ENCODE results near the gene AP2B1. TPM values are rescaled to one million over a fixed set of nuclear protein-coding genes. Genes with fewer than 3 reads are reported as not detected.

AP2B1 gene
- total RNA-seq, 2 experiments from 2014 or later: 180 to 185 TPM

GRCh38 chr17:35709874-35710273, 122.8 kb downstream of the AP2B1 start:
- ChIA-PET CTCF (interaction anchor here (1.0 kb wide), 1 partner anchor 9 kb away, joined by 5 read pairs; no protein-coding TSS in a partner anchor), POLR2A (no interaction called here)
- no peak for DNase-seq
- H3K4me3 Mint-ChIP-seq: no peak overlapping the region
- no peaks in the 10 kb centered on the region for H3K9me3 Mint-ChIP-seq
- H3K4me1 Mint-ChIP-seq: peaks cover 24% of the 10 kb centered on the region
- no peak overlapping the region for H3K27ac Mint-ChIP-seq
- no peaks in the 10 kb centered on the region for H3K27me3 Mint-ChIP-seq
- H3K36me3 Mint-ChIP-seq (ENCODE audit: low read depth): peaks cover 14% of the 10 kb centered on the region

- ChIA-PET POLR2A (no interaction called here), CTCF (interaction anchor here (0.9 to 1.4 kb wide), 3 partner anchors 8 to 37 kb away, joined by 3 to 5 read pairs (median 4); no protein-coding TSS in a partner anchor)
- no peak overlapping the region for H3K27ac Mint-ChIP-seq
- no peaks in the 10 kb centered on the region for H3K9me3 Mint-ChIP-seq
- no peak overlapping the region for H3K4me3 Mint-ChIP-seq
- peaks cover 14% of the 10 kb centered on the region for H3K36me3 Mint-ChIP-seq (ENCODE audit: low read depth)
- DNase-seq: no peak
- H3K4me1 Mint-ChIP-seq: peaks cover 24% of the 10 kb centered on the region
- H3K27me3 Mint-ChIP-seq: no peaks in the 10 kb centered on the region
These were observed 123.8 kb downstream of the AP2B1 start for GRCh38 chr17:35710950-35711349.

GRCh38 chr17:35713069-35713728, 126.1 kb downstream of the AP2B1 start:
- Mint-ChIP-seq H3K27me3 (no peaks in the 10 kb centered on the region), H3K4me1 (peaks cover 14% of the 10 kb centered on the region), H3K4me3 (no peak overlapping the region), H3K27ac (no peak overlapping the region), H3K9me3 (no peaks in the 10 kb centered on the region), H3K36me3 (ENCODE audit: low read depth) (peaks cover 14% of the 10 kb centered on the region)
- peak; percentile 16 for DNase-seq
- POLR2A ChIA-PET: no interaction called here
- CTCF ChIA-PET: interaction anchor here (0.7 to 1.3 kb wide), 2 partner anchors 18 to 51 kb away, joined by 3 read pairs; no protein-coding TSS in a partner anchor

- H3K4me1 Mint-ChIP-seq: peaks cover 3% of the 10 kb centered on the region
- POLR2A ChIA-PET: no interaction called here
- H3K9me3 Mint-ChIP-seq: no peaks in the 10 kb centered on the region
- H3K27ac Mint-ChIP-seq: no peak overlapping the region
- CTCF ChIA-PET: interaction anchor here (1.1 kb wide), 1 partner anchor 14 kb away, joined by 3 read pairs; no protein-coding TSS in a partner anchor
- H3K36me3 Mint-ChIP-seq (ENCODE audit: low read depth): peaks cover 23% of the 10 kb centered on the region
- no peaks in the 10 kb centered on the region for H3K27me3 Mint-ChIP-seq
- no peak overlapping the region for H3K4me3 Mint-ChIP-seq
- no peak for DNase-seq
These were observed 127.9 kb downstream of the AP2B1 start for GRCh38 chr17:35714988-35715387.

GRCh38 chr17:35715416-35715815, 128.3 kb downstream of the AP2B1 start:
- H3K4me3 Mint-ChIP-seq: no peak overlapping the region
- CTCF ChIA-PET: interaction anchor here (0.6 to 1.1 kb wide), 2 partner anchors 13 to 986 kb away, joined by 3 to 4 read pairs; no protein-coding TSS in a partner anchor
- peaks cover 3% of the 10 kb centered on the region for H3K4me1 Mint-ChIP-seq
- H3K36me3 Mint-ChIP-seq (ENCODE audit: low read depth): peaks cover 22% of the 10 kb centered on the region
- POLR2A ChIA-PET: no interaction called here
- no peaks in the 10 kb centered on the region for H3K9me3 Mint-ChIP-seq
- no peaks in the 10 kb centered on the region for H3K27me3 Mint-ChIP-seq
- DNase-seq: no peak
- no peak overlapping the region for H3K27ac Mint-ChIP-seq

- no peak for DNase-seq
- H3K9me3 Mint-ChIP-seq: no peaks in the 10 kb centered on the region
- H3K27ac Mint-ChIP-seq: no peak overlapping the region
- H3K36me3 Mint-ChIP-seq (ENCODE audit: low read depth): peaks cover 20% of the 10 kb centered on the region
- H3K4me3 Mint-ChIP-seq: no peak overlapping the region
- no peaks in the 10 kb centered on the region for H3K27me3 Mint-ChIP-seq
- peaks cover 1% of the 10 kb centered on the region for H3K4me1 Mint-ChIP-seq
- ChIA-PET CTCF (interaction anchor here (0.6 to 1.1 kb wide), 2 partner anchors 12 to 986 kb away, joined by 3 to 4 read pairs; no protein-coding TSS in a partner anchor), POLR2A (no interaction called here)
These were observed 129.1 kb downstream of the AP2B1 start for GRCh38 chr17:35716173-35716572.

- no peaks in the 10 kb centered on the region for H3K27me3 Mint-ChIP-seq
- CTCF ChIA-PET: interaction anchor here (1.5 kb wide), 1 partner anchor 17 kb away, joined by 3 read pairs; no protein-coding TSS in a partner anchor
These were observed 129.9 kb downstream of the AP2B1 start for GRCh38 chr17:35716897-35717465.

GRCh38 chr17:35717475-35717874, 130.4 kb downstream of the AP2B1 start:
- CTCF ChIA-PET: interaction anchor here (1.5 to 2.2 kb wide), 2 partner anchors 14 to 17 kb away, joined by 3 to 5 read pairs; partner anchors contain the start of gene RASL10B
- H3K4me3 Mint-ChIP-seq: no peak overlapping the region
- DNase-seq: no peak
- H3K36me3 Mint-ChIP-seq (ENCODE audit: low read depth): peaks cover 21% of the 10 kb centered on the region
- no peaks in the 10 kb centered on the region for H3K4me1 Mint-ChIP-seq
- H3K27me3 Mint-ChIP-seq: no peaks in the 10 kb centered on the region
- H3K27ac Mint-ChIP-seq: no peak overlapping the region
- no peaks in the 10 kb centered on the region for H3K9me3 Mint-ChIP-seq
- POLR2A ChIA-PET: no interaction called here

More at GRCh38 chr17:35716897-35717465, 129.9 kb downstream of the AP2B1 start:
- peaks cover 20% of the 10 kb centered on the region for H3K36me3 Mint-ChIP-seq (ENCODE audit: low read depth)
- H3K4me3 Mint-ChIP-seq: no peak overlapping the region
- H3K27ac Mint-ChIP-seq: no peak overlapping the region
- no peaks in the 10 kb centered on the region for H3K4me1 Mint-ChIP-seq
- DNase-seq: no peak
- POLR2A ChIA-PET: no interaction called here
- no peaks in the 10 kb centered on the region for H3K9me3 Mint-ChIP-seq

- Mint-ChIP-seq H3K4me1 (no peaks in the 10 kb centered on the region), H3K27ac (no peak overlapping the region), H3K9me3 (no peaks in the 10 kb centered on the region), H3K36me3 (ENCODE audit: low read depth) (peaks cover 25% of the 10 kb centered on the region), H3K27me3 (no peaks in the 10 kb centered on the region), H3K4me3 (no peak overlapping the region)
- POLR2A ChIA-PET: no interaction called here
- no peak for DNase-seq
- CTCF ChIA-PET: interaction anchor here (1.0 to 1.6 kb wide), 3 partner anchors 13 to 24 kb away, joined by 3 to 5 read pairs (median 4); no protein-coding TSS in a partner anchor
These were observed 136.6 kb downstream of the AP2B1 start for GRCh38 chr17:35723735-35724134.

- H3K27ac Mint-ChIP-seq: no peak overlapping the region
- no peak for DNase-seq
- H3K4me3 Mint-ChIP-seq: no peak overlapping the region
- H3K27me3 Mint-ChIP-seq: no peaks in the 10 kb centered on the region
- peaks cover 17% of the 10 kb centered on the region for H3K36me3 Mint-ChIP-seq (ENCODE audit: low read depth)
- peaks cover 1% of the 10 kb centered on the region for H3K4me1 Mint-ChIP-seq
- ChIA-PET CTCF (no interaction called here), POLR2A (no interaction called here)
- no peaks in the 10 kb centered on the region for H3K9me3 Mint-ChIP-seq
These were observed 137.9 kb downstream of the AP2B1 start for GRCh38 chr17:35725058-35725457.

GRCh38 chr17:35725802-35726126, 138.6 kb downstream of the AP2B1 start:
- H3K27me3 Mint-ChIP-seq: peaks cover under 1% of the 10 kb centered on the region
- H3K4me3 Mint-ChIP-seq: no peak overlapping the region
- no peaks in the 10 kb centered on the region for H3K9me3 Mint-ChIP-seq
- CTCF ChIA-PET: no interaction called here
- POLR2A ChIA-PET: no interaction called here
- H3K4me1 Mint-ChIP-seq: peaks cover 6% of the 10 kb centered on the region
- DNase-seq: no peak
- peaks cover 16% of the 10 kb centered on the region for H3K36me3 Mint-ChIP-seq (ENCODE audit: low read depth)
- H3K27ac Mint-ChIP-seq: no peak overlapping the region

GRCh38 chr17:35726127-35726952, 139.2 kb downstream of the AP2B1 start:
- DNase-seq: no peak
- Mint-ChIP-seq H3K36me3 (ENCODE audit: low read depth) (peaks cover 14% of the 10 kb centered on the region), H3K4me1 (peaks cover 12% of the 10 kb centered on the region), H3K27ac (no peak overlapping the region), H3K27me3 (peaks cover 6% of the 10 kb centered on the region), H3K9me3 (no peaks in the 10 kb centered on the region), H3K4me3 (no peak overlapping the region)
- POLR2A ChIA-PET: interaction anchor here (0.6 kb wide), 1 partner anchor 1182 kb away, joined by 4 read pairs; no protein-coding TSS in a partner anchor
- CTCF ChIA-PET: interaction anchor here (1.3 kb wide), 1 partner anchor 11 kb away, joined by 3 read pairs; no protein-coding TSS in a partner anchor

All from activated CD4-positive, alpha-beta T cell treated with anti-CD3 and anti-CD28 coated beads, Interleukin-2, amount 10 ng/mL, durations not matched to agents 7 days and 5 days (primary cell).